C4-2B (cell line): ENCODE measurements around the gene FBXL4.

Experiments
- CTCF ChIP-seq: fragments of 450-650 bp; conservative IDR thresholded peaks from 2 replicates; pipeline ENCODE4 v1.5.1; 2017; ENCODE audit warnings: mild to moderate bottlenecking
- ZFX ChIP-seq: fragments of 450-650 bp; IDR thresholded peaks from 2 replicates; pipeline ENCODE4 v1.6.1; 2017

GRCh38 chr6:98958776-98959175, 11.0 kb upstream of the FBXL4 start:
- TF ChIP-seq CTCF = no peak
- no peak for TF ChIP-seq ZFX
